K562 (cell line): ENCODE measurements around the gene CLPSL1. TPM values are rescaled to one million over a fixed set of nuclear protein-coding genes. Genes with fewer than 3 reads are reported as not detected.

Source experiments
- ARID2 ChIP-seq: fragments of 450-650 bp; IDR thresholded peaks from 2 replicates; pipeline ENCODE4 v1.6.1; 2017; ENCODE audit warnings: antibody characterized with exemption, mild to moderate bottlenecking
- BCLAF1 ChIP-seq, 2 experiments: fragments of 450-650 bp in 1 of 2; IDR thresholded peaks; 2 replicates each; pipeline ENCODE4 v1.6.1; 2011 to 2017; ENCODE audit warnings: low read depth in 2 of 2, antibody characterized with exemption in 1 of 2, borderline replicate concordance in 1 of 2, low read length in 1 of 2, mild to moderate bottlenecking in 1 of 2, mixed read lengths in 1 of 2; ENCODE audit not compliant: control insufficient read depth in 1 of 2
- FUS ChIP-seq: fragments of 200-400 bp; formaldehyde crosslinking; optimal IDR thresholded peaks from 2 replicates; pipeline ENCODE3; 2017; ENCODE audit warnings: low read depth, low read length
- IRF2 ChIP-seq: sonication (generic); formaldehyde crosslinking; IDR thresholded peaks from 2 replicates; pipeline ENCODE4 v1.8.1; 2022; ENCODE audit warnings: mild to moderate bottlenecking, missing genetic modification reagents
- MTA2 ChIP-seq: fragments of 450-650 bp; IDR thresholded peaks from 2 replicates; pipeline ENCODE4 v1.6.1; 2016; ENCODE audit warnings: low read depth
- NFYB ChIP-seq: IDR thresholded peaks from 2 replicates; pipeline ENCODE4 v1.6.1; 2011; ENCODE audit warnings: mild to moderate bottlenecking, moderate library complexity; ENCODE audit not compliant: insufficient read length; ENCODE audit errors: extremely low read depth
- PHB2 ChIP-seq: fragments of 450-650 bp; IDR thresholded peaks from 2 replicates; pipeline ENCODE4 v1.6.1; 2017; ENCODE audit warnings: low read depth
- PHTF2 ChIP-seq: fragments of 250-450 bp; sonication (Bioruptor Pico); IDR thresholded peaks from 2 replicates; pipeline ENCODE4 v1.5.0; 2021; ENCODE audit warnings: mild to moderate bottlenecking
- PREB ChIP-seq: sonication (generic); formaldehyde crosslinking; IDR thresholded peaks from 2 replicates; pipeline ENCODE4 v1.8.1; 2023; ENCODE audit warnings: mild to moderate bottlenecking, missing genetic modification reagents
- SP1 ChIP-seq: sonication (generic); formaldehyde crosslinking; IDR thresholded peaks from 2 replicates; pipeline ENCODE4 v1.8.1; 2022; ENCODE audit warnings: mild to moderate bottlenecking, missing genetic modification reagents
- ZC3H4 ChIP-seq: sonication (generic); formaldehyde crosslinking; IDR thresholded peaks from 2 replicates; pipeline ENCODE4 v1.9.0; 2021; ENCODE audit warnings: missing genetic modification reagents, borderline replicate concordance
- ZFX ChIP-seq: sonication (generic); formaldehyde crosslinking; IDR thresholded peaks from 2 replicates; pipeline ENCODE4 v1.8.0; 2022; ENCODE audit warnings: mild to moderate bottlenecking, missing genetic modification reagents, moderate library complexity
- ZKSCAN8 ChIP-seq: fragments of 200-800 bp; sonication (Bioruptor generic); IDR thresholded peaks from 2 replicates; pipeline ENCODE4 v1.6.1; 2016; ENCODE audit warnings: missing genetic modification characterization, missing compliant biosample characterization
- ZNF239 ChIP-seq: fragments of 250-450 bp; sonication (Bioruptor Pico); IDR thresholded peaks from 2 replicates; pipeline ENCODE4 v1.4.0; 2020; ENCODE audit warnings: mild to moderate bottlenecking
- ZNF407 ChIP-seq: fragments of 450-650 bp; IDR thresholded peaks from 2 replicates; pipeline ENCODE4 v1.6.1; 2016; ENCODE audit warnings: low read depth
- polyA plus RNA-seq, 8 experiments: library from polyadenylated mRNA; depleted of rRNA in 4 of 8; stranded (reverse) in 5 of 8; unstranded in 3 of 8; fragments of >200 nt; fragmentation: Nextera tagmentation in 2 of 8; fragmentation: Illumina TruSeq in 1 of 8; extraction: Ambion mirVana in 2 of 8; extraction: Trizol in 1 of 8; gene quantifications; 2 replicates each; pipeline versions ENCODE4 v1.2.1 to v1.2.3, GENCODE V29; 2011 to 2014; ENCODE audit warnings: inconsistent platforms in 1 of 8, missing spikeins in 1 of 8
- total RNA-seq, 7 experiments: library from RNA; depleted of rRNA in 6 of 7; stranded (reverse); fragments of >200 nt in 6 of 7; fragmentation: Illumina TruSeq in 2 of 7; extraction: Trizol in 2 of 7; gene quantifications; 2 replicates each; pipeline versions ENCODE4 v1.2.1 to v1.2.3, GENCODE V29; 2011 to 2021; ENCODE audit warnings: low replicate concordance in 1 of 7

Gene CLPSL1
- total and polyA plus RNA-seq, 9 of the 15 experiments (the other 6 are each of a cell fraction or from before 2014, with no cell fraction given): not detected

DNA sequence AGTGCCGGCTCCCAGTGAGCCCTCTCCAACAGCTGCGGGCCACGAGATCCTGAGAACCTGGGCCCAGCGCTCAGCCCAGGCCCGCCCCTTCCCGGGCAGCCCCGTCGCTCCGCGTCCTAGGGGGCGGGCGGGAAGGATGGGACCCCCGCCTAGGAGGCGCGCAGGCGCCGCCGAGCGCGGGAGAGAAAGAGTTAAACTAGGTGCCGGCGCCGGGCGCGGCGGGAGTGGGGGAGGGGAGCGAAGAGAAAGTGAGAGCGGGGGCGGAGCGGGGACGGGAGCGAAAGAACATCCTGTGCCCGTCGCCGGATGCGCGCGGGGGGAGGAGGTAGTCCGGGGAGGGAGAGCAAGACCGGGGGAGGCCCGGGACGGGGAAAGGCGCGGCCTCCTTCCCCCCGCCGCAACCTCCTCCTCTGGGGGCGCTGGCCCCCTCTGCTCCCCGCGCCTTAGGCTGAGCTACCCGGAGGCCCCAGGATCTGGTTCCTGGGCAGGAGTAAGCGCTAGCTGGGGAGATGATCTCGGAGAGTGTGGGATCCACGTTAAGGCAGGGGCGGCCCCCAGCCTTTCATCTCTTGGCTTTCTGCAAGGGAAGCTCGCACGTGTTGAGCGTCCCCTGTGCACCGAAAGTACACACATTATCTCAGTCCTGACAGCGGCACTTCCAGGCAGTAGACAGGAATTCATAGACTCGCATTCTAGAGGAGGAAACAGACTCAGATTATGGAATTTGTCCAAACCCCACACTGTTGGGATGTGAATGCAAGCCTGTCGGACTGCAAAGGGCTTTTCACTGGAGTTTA lies 48.9 kb upstream of the CLPSL1 start (continued):
- TF ChIP-seq PREB (CRISPR knock-in tag) (peak; percentile 89; the same call in 1 of the 2 replicates), ARID2 (no peak), PHB2 (no peak), FUS (no peak), ZNF407 (no peak), ZNF239 (CRISPR knock-in tag) (no peak), ZKSCAN8 (CRISPR knock-in tag) (no peak), BCLAF1 (IDR thresholded peaks at IDR 0.05; ENCODE audit: borderline replicate concordance in 1 of 2, control insufficient read depth in 1 of 2, low read depth in 2 of 2, low read length in 1 of 2) (0 out of 4 replicates have a peak, but pooled peaks of 1 of the 2 experiments have one; percentile 50), NFYB (no peak), ZC3H4 (CRISPR knock-in tag) (0 out of 2 replicates have a peak, but pooled peaks have one; percentile 41), SP1 (CRISPR knock-in tag) (peak; percentile 53; the same call in 1 of the 2 replicates), MTA2 (0 out of 2 replicates have a peak, but pooled peaks have one; percentile 29), PHTF2 (CRISPR knock-in tag) (no peak), ZFX (CRISPR knock-in tag) (peak; percentile 92), IRF2 (CRISPR knock-in tag) (no peak)
